K562 (cell line): ENCODE measurements around the gene ZDHHC12.

Experiments
- CBX3 ChIP-seq, 2 experiments: IDR thresholded peaks; 1 replicate in 1 of 2; 2 replicates in 1 of 2; pipeline ENCODE4 v1.6.1; 2012; ENCODE audit warnings: inconsistent platforms in 2 of 2, low read length in 2 of 2, borderline replicate concordance in 1 of 2, control low read depth in 1 of 2
- CCAR2 ChIP-seq: fragments of 200-400 bp; formaldehyde crosslinking; IDR thresholded peaks from 2 replicates; pipeline ENCODE4 v1.6.1; 2017; ENCODE audit warnings: mild to moderate bottlenecking, low read depth, low read length
- PTBP1 ChIP-seq: fragments of 200-400 bp; formaldehyde crosslinking; IDR thresholded peaks from 2 replicates; pipeline ENCODE4 v1.6.1; 2017; ENCODE audit warnings: low read depth, low read length
- SMC3 ChIP-seq: conservative IDR thresholded peaks from 2 replicates; pipeline ENCODE4 v1.6.1; 2011; ENCODE audit warnings: low read depth, low read length, improper control_type of control experiment; ENCODE audit not compliant: insufficient read depth
- ZNF282 ChIP-seq: sonication (generic); formaldehyde crosslinking; IDR thresholded peaks from 2 replicates; pipeline ENCODE4 v1.8.1; 2023; ENCODE audit warnings: missing genetic modification reagents
- ZSCAN29 ChIP-seq: fragments of 450-650 bp; IDR thresholded peaks from 2 replicates; pipeline ENCODE4 v1.6.1; 2017
- TF ChIP-seq, protein P1 (sequence below), 3 experiments: IDR thresholded peaks in 2 of 3; conservative IDR thresholded peaks in 1 of 3; 2 replicates each; pipeline ENCODE4 v1.5.1; 2011 to 2012; ENCODE audit warnings: low read length in 3 of 3, mild to moderate bottlenecking in 3 of 3, control low read depth in 2 of 3, improper control_type of control experiment in 1 of 3, inconsistent platforms in 1 of 3, low read depth in 1 of 3, mixed read lengths in 1 of 3, moderate library complexity in 1 of 3; ENCODE audit not compliant: insufficient read depth in 2 of 3
- TF ChIP-seq, protein P2 (sequence below): fragments of 150-350 bp; conservative IDR thresholded peaks from 2 replicates; pipeline ENCODE4 v1.6.1; 2014; ENCODE audit warnings: low read length
- TF ChIP-seq, protein P3 (sequence below): fragments of 450-650 bp; IDR thresholded peaks from 2 replicates; pipeline ENCODE4 v1.6.1; 2016; ENCODE audit warnings: low read depth

DNA sequence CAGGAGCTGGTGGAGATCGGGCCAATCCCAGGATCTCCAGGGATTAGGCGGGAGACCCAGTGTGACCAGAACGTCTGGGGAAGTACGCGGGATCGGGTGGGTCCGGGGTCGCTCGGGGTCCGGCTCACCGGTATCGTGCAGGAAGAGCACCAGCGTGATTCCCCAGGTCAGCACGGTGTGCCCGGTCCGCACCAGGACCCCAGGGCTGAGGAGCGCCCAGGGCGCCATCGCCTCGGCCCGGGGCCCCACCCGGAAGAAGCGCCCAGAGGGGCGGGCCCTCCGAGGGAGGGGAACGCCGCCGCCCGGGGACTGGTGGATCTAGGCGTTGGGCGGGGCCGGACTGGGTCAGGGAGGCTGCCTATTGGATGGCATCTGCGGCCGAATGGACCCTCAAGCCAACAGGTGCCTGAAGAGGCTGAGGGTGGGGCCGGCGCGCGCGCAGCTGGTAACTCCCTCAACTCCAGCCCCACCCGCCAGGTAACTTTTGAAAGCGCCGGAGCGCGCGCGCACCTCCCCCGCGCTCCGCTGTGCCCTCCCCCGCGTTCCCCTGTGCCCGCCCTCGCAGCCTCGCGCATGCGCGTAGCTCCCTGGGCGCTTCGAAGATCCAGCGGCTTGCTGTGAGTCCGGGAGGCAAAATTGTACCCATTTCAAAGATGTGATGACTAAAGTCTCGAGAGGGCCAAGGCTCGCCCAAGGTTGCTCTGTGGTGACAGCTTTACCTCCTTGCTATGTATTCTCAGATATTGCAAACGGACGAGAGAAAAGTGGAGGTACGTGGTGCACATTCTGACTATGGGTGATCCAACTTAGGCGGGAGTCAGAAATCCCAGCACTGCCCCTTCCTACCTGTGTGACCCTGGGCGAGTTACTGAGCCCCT, at the start of gene ZDHHC12:
- TF ChIP-seq ZSCAN29, result no peak
- TF ChIP-seq, protein P1, sequence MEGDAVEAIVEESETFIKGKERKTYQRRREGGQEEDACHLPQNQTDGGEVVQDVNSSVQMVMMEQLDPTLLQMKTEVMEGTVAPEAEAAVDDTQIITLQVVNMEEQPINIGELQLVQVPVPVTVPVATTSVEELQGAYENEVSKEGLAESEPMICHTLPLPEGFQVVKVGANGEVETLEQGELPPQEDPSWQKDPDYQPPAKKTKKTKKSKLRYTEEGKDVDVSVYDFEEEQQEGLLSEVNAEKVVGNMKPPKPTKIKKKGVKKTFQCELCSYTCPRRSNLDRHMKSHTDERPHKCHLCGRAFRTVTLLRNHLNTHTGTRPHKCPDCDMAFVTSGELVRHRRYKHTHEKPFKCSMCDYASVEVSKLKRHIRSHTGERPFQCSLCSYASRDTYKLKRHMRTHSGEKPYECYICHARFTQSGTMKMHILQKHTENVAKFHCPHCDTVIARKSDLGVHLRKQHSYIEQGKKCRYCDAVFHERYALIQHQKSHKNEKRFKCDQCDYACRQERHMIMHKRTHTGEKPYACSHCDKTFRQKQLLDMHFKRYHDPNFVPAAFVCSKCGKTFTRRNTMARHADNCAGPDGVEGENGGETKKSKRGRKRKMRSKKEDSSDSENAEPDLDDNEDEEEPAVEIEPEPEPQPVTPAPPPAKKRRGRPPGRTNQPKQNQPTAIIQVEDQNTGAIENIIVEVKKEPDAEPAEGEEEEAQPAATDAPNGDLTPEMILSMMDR (IDR thresholded peaks at IDR 0.05 in 2 of 3, conservative IDR thresholded peaks at IDR 0.05 in 1 of 3; ENCODE audit: insufficient read depth in 2 of 3, low read depth in 1 of 3, low read length in 3 of 3), result no peak
- TF ChIP-seq PTBP1, result peak; percentile 96
- TF ChIP-seq SMC3, result no peak
- TF ChIP-seq, protein P2, sequence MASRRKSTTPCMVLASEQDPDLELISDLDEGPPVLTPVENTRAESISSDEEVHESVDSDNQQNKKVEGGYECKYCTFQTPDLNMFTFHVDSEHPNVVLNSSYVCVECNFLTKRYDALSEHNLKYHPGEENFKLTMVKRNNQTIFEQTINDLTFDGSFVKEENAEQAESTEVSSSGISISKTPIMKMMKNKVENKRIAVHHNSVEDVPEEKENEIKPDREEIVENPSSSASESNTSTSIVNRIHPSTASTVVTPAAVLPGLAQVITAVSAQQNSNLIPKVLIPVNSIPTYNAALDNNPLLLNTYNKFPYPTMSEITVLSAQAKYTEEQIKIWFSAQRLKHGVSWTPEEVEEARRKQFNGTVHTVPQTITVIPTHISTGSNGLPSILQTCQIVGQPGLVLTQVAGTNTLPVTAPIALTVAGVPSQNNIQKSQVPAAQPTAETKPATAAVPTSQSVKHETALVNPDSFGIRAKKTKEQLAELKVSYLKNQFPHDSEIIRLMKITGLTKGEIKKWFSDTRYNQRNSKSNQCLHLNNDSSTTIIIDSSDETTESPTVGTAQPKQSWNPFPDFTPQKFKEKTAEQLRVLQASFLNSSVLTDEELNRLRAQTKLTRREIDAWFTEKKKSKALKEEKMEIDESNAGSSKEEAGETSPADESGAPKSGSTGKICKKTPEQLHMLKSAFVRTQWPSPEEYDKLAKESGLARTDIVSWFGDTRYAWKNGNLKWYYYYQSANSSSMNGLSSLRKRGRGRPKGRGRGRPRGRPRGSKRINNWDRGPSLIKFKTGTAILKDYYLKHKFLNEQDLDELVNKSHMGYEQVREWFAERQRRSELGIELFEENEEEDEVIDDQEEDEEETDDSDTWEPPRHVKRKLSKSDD, result 0 out of 2 replicates have a peak, but pooled peaks have one; percentile 15
- TF ChIP-seq CBX3 (IDR thresholded peaks at IDR 0.05; ENCODE audit: borderline replicate concordance in 1 of 2, low read length in 2 of 2), result peak in 1 of 2 experiments; percentile 91; a peak in 2 of 3 replicates
- no peak for TF ChIP-seq ZNF282 (CRISPR knock-in tag)
- no peak for TF ChIP-seq CCAR2
- TF ChIP-seq, protein P3, sequence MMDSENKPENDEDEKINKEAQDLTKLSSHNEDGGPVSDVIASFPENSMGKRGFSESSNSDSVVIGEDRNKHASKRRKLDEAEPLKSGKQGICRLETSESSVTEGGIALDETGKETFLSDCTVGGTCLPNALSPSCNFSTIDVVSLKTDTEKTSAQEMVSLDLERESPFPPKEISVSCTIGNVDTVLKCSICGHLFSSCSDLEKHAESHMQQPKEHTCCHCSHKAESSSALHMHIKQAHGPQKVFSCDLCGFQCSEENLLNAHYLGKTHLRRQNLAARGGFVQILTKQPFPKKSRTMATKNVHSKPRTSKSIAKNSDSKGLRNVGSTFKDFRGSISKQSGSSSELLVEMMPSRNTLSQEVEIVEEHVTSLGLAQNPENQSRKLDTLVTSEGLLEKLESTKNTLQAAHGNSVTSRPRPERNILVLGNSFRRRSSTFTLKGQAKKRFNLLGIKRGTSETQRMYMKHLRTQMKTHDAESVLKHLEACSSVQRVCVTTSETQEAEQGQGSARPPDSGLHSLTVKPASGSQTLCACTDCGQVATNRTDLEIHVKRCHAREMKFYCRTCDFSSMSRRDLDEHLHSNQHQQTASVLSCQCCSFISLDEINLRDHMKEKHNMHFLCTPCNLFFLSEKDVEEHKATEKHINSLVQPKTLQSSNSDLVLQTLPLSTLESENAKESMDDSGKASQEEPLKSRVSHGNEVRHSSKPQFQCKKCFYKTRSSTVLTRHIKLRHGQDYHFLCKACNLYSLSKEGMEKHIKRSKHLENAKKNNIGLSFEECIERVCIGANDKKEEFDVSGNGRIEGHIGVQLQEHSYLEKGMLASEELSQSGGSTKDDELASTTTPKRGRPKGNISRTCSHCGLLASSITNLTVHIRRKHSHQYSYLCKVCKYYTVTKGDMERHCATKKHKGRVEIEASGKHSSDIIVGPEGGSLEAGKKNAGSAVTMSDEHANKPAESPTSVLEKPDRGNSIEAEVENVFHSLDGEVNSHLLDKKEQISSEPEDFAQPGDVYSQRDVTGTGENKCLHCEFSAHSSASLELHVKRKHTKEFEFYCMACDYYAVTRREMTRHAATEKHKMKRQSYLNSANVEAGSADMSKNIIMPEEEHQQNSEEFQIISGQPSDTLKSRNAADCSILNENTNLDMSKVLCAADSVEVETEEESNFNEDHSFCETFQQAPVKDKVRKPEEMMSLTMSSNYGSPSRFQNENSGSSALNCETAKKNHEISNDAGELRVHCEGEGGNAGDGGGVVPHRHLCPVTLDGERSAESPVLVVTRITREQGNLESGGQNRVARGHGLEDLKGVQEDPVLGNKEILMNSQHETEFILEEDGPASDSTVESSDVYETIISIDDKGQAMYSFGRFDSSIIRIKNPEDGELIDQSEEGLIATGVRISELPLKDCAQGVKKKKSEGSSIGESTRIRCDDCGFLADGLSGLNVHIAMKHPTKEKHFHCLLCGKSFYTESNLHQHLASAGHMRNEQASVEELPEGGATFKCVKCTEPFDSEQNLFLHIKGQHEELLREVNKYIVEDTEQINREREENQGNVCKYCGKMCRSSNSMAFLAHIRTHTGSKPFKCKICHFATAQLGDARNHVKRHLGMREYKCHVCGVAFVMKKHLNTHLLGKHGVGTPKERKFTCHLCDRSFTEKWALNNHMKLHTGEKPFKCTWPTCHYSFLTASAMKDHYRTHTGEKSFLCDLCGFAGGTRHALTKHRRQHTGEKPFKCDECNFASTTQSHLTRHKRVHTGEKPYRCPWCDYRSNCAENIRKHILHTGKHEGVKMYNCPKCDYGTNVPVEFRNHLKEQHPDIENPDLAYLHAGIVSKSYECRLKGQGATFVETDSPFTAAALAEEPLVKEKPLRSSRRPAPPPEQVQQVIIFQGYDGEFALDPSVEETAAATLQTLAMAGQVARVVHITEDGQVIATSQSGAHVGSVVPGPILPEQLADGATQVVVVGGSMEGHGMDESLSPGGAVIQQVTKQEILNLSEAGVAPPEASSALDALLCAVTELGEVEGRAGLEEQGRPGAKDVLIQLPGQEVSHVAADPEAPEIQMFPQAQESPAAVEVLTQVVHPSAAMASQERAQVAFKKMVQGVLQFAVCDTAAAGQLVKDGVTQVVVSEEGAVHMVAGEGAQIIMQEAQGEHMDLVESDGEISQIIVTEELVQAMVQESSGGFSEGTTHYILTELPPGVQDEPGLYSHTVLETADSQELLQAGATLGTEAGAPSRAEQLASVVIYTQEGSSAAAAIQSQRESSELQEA, result no peak
